Activated T-cell treated with anti-CD3 and anti-CD28 coated beads for 24 hours (primary cell): ENCODE data around the gene ATP5PO.
"Not testable (repeated sequence)": the region's sequence is repeated elsewhere in the genome, so short reads cannot be mapped to it uniquely, and the experiment has no call there.

Experiments
- DNase-seq: peaks from one replicate; pipeline ENCODE4 v3.0.0-alpha.2; 2020; ENCODE audit warnings: low read depth

ATP5PO gene

DNA sequence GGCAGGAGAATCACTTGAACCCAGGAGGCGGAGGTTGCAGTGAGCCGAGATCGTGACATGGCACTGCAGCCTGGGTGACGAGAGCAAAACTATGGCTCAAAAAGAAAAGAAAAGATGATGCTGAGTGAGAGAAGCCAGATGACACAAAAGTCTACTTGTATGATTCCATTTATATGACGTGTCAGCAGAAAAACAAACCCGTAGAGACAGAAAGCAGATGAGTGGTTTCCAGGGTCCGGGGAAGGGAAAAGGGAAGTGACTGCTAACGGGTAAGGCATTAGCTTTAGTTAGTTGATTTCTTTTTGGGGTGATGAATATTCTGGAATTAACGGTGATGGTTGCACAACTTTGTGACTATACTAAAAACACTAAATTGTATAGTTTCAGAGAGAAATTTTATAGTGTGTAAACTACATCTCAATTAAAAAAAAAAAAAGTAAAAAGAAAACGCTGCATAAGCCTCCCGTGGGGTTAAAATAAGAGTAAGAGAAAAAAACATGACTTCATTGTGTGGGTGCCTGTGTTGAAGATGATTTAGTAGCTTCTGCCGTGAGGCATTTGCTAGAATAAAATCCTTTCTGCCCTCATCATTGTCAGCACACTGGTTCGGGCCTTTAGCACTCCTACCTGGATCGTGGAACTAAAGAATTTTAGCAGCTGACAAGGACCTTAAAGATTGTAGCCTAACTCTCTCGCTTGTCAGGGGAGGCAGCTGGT, 24.7 kb upstream of the ATP5PO start:
- DNase-seq = no peak

DNA sequence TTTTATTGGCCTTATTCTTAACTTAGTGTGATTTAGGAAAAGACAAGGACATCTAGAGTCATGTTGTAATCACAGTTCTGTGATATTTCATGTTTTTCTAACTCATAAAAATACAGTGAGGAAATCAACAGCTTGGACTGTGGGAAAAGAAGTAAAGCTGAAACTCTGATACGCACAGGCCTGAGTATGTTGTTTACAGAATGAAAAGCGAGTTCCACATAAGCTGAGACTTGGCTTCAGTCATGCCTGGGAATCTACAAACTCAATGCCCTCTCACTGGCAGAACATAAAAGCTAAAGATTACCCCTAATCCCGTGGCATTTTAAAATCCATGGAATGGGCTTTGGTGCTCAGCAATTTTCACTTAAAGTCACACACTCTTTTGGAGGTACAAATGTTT, 23.6 kb upstream of the ATP5PO start:
- DNase-seq = no peak

GRCh38 chr21:33938381-33938780, 22.8 kb upstream of the ATP5PO start:
- DNase-seq = no peak

DNA sequence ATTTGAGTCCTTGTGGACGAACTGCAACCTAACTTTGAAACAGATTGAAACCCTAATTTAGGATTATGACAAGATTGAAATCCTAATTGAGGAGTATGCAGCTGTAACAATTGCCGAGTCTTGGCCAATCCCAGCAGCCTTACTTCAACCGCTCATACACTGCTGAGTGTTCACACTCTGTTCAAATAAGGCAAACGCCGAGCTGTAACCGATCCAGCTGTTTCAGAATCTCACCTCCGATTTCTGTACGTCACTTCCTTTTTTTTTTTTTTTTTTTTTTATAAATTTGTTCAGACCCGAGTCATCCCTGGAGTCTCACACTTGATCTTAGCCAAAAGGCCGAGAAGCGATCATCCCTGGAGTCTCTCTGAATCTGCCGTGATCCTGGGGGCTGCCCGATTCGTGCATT, 22.3 kb upstream of the ATP5PO start:
- DNase-seq = no peak

DNA sequence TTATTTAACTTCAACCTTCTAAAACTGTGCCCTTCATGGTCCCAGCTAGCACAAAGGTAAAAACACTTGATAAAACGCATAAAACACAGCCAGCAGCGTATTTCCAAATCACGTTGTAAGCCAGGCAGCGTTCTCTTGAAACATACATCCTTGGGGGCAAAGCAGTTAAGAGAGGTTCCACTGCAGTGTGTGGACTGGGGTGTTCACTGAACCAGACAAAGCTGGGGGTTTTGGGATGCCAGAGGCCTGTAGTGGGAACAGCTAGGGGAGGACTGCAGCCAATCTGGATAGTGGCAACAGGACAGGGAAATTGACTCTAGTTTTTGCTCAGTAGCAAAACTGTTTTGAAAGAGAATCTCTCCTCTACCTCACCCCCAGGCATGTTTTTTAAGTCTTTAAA, 21.5 kb upstream of the ATP5PO start:
- no peak for DNase-seq

DNA sequence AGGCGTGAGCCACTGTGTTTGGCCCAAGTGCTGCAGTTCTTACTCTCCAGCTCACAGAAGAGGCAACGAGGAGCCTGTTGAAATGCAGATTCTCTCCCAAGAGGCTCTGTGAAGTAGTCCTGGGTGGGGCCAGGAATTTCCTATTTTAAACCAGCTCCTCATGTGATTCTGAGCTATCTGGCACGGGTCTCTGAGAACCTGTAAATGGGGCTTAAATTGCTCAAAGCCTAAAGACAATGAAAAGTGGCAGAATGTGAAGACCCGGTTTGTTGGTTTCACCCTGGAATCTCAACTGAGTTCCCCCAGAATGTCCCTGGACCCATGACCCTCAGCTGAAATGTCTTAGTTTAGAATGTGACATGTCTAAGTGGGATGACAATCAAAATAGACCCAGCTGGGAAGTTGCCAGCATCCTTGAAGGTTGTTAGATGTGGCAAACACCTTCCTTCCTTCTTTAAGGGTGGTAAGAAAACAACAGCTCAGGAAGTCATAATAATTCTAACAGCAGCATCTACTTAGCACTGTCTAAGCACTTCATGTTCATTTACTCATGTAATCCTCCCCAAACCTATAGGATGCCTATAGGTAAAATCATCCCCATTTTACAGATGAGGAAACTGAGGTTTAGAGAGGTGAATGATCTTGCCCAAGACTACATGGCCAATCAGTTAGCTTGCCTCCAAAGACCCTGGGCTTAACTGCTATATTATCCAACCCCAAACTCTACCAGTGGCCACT, 20.9 kb upstream of the ATP5PO start:
- DNase-seq = no peak

DNA sequence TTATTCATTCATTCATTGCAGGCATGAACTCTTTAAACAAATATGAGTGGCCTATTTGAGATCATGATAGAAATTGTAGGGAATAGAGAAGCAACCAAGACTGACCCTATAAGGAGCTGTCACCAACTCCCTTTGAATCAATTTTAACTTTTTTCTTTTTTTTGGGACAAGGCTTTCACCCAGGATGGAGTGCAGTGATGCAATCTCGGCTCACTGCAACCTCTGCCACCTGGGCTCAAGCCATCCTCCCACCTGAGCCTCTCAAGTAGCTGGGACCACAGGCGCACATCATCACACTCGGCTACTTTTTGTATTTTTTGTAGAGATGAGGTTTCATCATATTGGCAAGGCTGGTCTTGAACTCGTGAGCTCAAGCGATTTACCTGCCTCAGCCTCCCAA, 17.1 kb upstream of the ATP5PO start:
- DNase-seq = no peak

GRCh38 chr21:33931799-33932390, 16.3 kb upstream of the ATP5PO start:
- no peak for DNase-seq

GRCh38 chr21:33931052-33931798, 15.6 kb upstream of the ATP5PO start:
- DNase-seq = peak; percentile 56

DNA sequence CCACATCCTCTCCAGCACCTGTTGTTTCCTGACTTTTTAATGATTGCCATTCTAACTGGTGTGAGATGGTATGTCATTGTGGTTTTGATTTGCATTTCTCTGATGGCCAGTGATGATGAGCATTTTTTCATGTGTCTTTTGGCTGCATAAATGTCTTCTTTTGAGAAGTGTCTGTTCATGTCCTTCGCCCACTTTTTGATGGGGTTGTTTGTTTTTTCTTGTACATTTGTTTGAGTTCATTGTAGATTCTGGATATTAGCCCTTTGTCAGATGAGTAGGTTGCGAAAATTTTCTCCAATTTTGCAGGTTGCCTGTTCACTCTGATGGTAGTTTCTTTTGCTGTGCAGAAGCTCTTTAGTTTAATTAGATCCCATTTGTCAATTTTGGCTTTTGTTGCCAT, 10.6 kb upstream of the ATP5PO start:
- not testable (repeated sequence) for DNase-seq

- no peak for DNase-seq
These were observed 9.1 kb upstream of the ATP5PO start for GRCh38 chr21:33924766-33925100.

DNA sequence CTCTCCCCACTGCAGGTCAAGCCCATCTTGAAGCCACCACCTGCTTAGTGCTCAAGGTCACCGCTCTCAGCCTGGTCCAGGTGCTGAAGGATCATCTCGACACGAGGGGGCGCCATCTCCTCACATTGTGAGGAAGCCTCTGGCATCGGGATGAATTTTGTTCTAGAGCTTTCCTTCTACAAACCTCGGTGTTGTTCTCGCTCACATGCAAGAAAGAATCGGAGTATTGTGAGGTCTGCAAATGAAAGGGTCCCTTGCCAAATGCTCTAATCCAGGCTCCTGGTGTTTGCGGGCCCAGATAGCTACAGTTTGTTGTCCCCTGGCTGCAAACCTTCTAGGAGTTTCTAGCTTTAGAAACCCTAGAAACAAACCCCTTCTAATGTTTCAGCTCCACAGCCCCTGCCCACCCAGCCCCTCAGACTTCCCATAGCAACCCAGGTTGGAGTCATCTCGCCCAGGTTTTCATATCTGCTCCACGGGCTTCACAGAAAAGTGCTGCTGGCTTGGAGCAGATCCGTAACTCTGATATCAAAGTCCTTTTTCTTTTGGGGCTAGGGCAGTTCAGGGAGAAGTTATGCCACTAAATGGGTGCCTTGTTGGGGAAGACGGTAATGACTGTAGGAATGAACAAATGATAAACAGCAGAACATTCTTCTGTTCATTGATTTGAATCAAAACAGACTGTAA, 8.6 kb upstream of the ATP5PO start:
- DNase-seq = peak; percentile 82

DNA sequence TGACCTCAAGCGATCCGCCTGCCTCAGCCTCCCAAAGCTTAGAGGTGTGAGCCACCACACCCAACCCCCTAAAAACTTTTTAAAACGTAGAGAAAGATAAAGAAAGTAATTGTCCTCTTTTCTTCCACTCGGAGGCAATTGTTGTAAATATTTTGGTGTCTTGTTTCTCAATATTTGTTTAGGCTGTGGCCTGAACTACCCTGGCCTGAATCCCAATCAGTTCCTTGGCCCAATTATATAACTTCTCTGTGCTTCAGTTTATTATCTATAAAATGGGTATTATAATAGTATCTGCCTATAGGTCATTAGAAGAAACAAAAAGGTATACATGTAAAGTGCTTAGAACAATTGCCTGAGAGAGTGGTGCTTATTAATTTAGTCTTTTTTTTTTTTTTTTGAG, 1.8 kb upstream of the ATP5PO start:
- DNase-seq = no peak

DNA sequence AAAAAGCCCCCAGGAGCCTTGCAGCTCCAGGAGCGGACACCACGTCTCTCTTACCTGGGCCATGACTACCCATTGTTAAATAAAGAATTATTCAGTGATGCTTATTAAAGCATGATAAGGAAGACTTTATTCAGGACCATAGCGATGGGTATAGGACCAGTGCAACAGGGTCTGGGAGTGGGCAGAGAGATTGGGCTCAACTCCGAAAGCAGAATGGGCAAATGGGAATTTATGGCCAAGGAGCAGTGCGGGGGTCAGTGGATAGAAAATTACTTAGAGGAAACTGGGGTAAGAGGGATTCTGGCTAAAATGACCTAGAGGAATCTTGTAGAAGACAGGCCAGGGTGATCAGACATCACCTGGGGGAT, 580 bp upstream of the ATP5PO start:
- no peak for DNase-seq

DNA sequence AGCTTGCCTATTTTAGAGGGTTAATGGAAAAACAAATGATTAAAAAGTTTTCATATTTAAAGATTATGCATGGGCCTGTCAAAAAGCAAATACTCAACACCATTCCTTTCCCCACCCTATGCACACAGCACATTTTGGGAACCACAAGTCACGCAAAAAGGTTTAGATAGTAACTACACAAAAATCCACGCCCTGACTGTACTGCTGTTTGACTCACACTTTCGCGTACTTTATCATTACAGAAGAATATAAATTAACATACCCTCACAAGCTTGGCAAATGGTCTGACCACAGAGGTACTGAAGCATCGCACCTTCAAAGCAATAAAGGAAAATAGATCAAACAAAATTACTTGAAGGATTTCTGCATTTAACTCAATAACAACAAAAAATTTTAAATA, 1.4 kb downstream of the ATP5PO start:
- DNase-seq = no peak

- no peak for DNase-seq
These were observed 5.8 kb downstream of the ATP5PO start for GRCh38 chr21:33909756-33910155.

DNA sequence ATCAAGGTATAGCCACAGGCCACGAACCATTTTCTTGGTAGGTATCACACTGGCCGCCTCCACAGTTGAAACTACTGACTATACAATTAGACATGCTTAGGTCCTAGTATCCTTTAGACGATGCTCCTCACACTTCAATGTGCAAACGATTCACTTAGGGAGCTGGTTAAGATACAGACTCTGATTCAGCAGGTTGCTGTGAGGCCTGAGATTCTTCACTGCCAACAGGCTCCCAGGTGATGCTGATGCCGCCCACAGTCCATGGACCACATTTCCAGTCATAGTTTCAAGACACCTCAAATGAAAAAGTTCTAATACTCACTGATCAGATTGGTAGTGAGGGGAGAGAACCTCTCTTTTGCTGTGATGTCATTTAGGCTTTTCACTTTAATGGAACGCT, 6.8 kb downstream of the ATP5PO start:
- DNase-seq = peak; percentile 28

GRCh38 chr21:33904041-33904440, 11.6 kb downstream of the ATP5PO start:
- DNase-seq = no peak

- DNase-seq = no peak
These were observed 13.3 kb downstream of the ATP5PO start for GRCh38 chr21:33902349-33902748.

GRCh38 chr21:33901412-33902288, 14.0 kb downstream of the ATP5PO start:
- DNase-seq = no peak

DNA sequence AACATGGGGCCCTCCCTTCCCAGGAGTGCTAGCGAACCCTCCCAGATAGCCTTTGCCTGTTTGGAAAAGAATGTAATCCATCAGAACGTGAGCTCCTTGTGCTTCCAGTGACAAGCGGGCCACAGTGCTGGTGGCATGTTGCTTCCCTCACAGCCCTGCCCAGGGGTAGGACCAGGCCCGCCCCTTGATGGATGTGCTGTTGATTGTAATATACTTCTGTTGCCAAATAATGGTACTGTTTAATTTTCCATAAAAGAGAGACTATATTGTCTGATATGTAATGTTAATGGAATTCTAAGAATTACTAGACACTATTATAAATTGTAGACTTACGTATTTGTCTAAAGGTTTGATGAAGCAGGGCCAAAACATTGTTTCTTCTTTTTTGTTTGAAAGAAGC, 16.4 kb downstream of the ATP5PO start:
- DNase-seq = no peak
